Stomach (tissue), 4 donors: Measurements from ENCODE around the gene RAPSN.

Source experiments
- CTCF ChIP-seq, 7 experiments: fragments of 450-650 bp in 4 of 7; fragments of 200-600 bp in 3 of 7; sonication (generic) in 3 of 7; IDR thresholded peaks; one replicate each; pipeline ENCODE4 v1.5.1; 2016 to 2019; ENCODE audit warnings: antibody characterized with exemption in 7 of 7, control low read depth in 2 of 7, mild to moderate bottlenecking in 1 of 7
- POLR2A ChIP-seq, 4 donors: fragments of 450-650 bp; IDR thresholded peaks; one replicate each; pipeline ENCODE4 v1.6.1; 2016; ENCODE audit warnings: antibody characterized with exemption in 4 of 4, control low read depth in 2 of 4, mild to moderate bottlenecking in 1 of 4, moderate library complexity in 1 of 4
- POLR2AphosphoS5 ChIP-seq, 3 donors: sonication (generic); formaldehyde crosslinking; IDR thresholded peaks; one replicate each; pipeline ENCODE4 v1.6.1; 2016; ENCODE audit warnings: antibody characterized with exemption in 3 of 3

DNA sequence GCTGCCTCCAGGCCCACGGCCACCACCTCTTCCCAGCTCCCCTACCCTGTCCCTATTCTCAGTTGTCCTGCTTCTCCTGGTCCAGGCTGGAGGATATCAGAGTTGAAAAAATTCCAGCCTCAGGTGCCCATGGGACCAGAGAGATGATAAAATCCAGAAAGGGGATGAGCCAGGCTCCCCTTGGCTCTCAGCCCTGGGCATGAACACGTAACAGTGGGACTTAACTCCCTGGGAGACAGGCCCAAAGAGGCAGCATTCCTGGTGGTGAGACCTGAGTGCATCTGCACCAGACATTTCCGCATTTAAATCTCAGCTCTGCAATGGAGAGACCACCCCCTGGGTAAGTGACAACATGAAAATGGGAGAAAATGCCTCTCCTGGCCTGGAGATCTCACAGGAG lies 50.9 kb downstream of the RAPSN start:
- TF ChIP-seq POLR2A (IDR thresholded peaks at IDR 0.05) (no peak), POLR2AphosphoS5 (IDR thresholded peaks at IDR 0.05) (no peak), CTCF (IDR thresholded peaks at IDR 0.05) (no peak)
